Spleen (tissue), 11 donors: ENCODE results near the gene TCOF1. TPM values are rescaled to one million over a fixed set of nuclear protein-coding genes. Genes with fewer than 3 reads are reported as not detected.

ENCODE experiments used
- DNase-seq: peaks from one replicate; pipeline ENCODE4 v3.0.0-alpha.2; 2020
- H3K27ac ChIP-seq, 8 donors: fragments of 200-600 bp; sonication (generic) in 7 of 8; 1 replicate in 4 of 8; 2 replicates in 4 of 8; pipeline versions ENCODE4 v1.5.0 to v1.8.0; 2016 to 2021; ENCODE audit warnings: inconsistent platforms in 4 of 8, mild to moderate bottlenecking in 4 of 8, moderate library complexity in 1 of 8
- H3K27me3 ChIP-seq, 7 donors: fragments of 200-600 bp; sonication (generic) in 6 of 7; replicated peaks in 1 of 7; 1 replicate in 4 of 7; 2 replicates in 3 of 7; pipeline versions ENCODE4 v1.5.0 to v1.8.0; 2016 to 2021; ENCODE audit warnings: inconsistent platforms in 3 of 7, mild to moderate bottlenecking in 1 of 7
- H3K36me3 ChIP-seq, 6 donors: fragments of 200-600 bp; sonication (generic) in 5 of 6; 1 replicate in 4 of 6; 2 replicates in 2 of 6; pipeline versions ENCODE4 v1.5.0 to v1.8.0; 2016 to 2021; ENCODE audit warnings: inconsistent platforms in 2 of 6
- H3K4me1 ChIP-seq, 6 donors: fragments of 200-600 bp; sonication (generic) in 5 of 6; 1 replicate in 3 of 6; 2 replicates in 3 of 6; pipeline versions ENCODE4 v1.5.0 to v1.8.0; 2016 to 2021; ENCODE audit warnings: inconsistent platforms in 3 of 6
- H3K4me3 ChIP-seq, 8 donors: fragments of 200-600 bp; sonication (generic) in 7 of 8; 1 replicate in 4 of 8; 2 replicates in 4 of 8; pipeline versions ENCODE4 v1.5.0 to v1.8.0; 2016 to 2021; ENCODE audit warnings: inconsistent platforms in 4 of 8, mild to moderate bottlenecking in 4 of 8, moderate library complexity in 2 of 8
- H3K9me3 ChIP-seq, 8 donors: fragments of 200-600 bp; sonication (generic) in 7 of 8; 1 replicate in 4 of 8; 2 replicates in 4 of 8; pipeline versions ENCODE4 v1.5.0 to v1.8.0; 2016 to 2021; ENCODE audit warnings: inconsistent platforms in 4 of 8
- CTCF ChIP-seq, 11 experiments: fragments of 200-600 bp in 7 of 11; fragments of 450-650 bp in 4 of 11; sonication (generic) in 4 of 11; IDR thresholded peaks in 8 of 11; conservative IDR thresholded peaks in 3 of 11; 1 replicate in 7 of 11; 2 replicates in 4 of 11; pipeline versions ENCODE4 v1.4.0 to v1.8.0; 2016 to 2021; ENCODE audit warnings: antibody characterized with exemption in 11 of 11, inconsistent platforms in 4 of 11, mild to moderate bottlenecking in 1 of 11
- POLR2A ChIP-seq, 3 donors: fragments of 450-650 bp; IDR thresholded peaks; one replicate each; pipeline ENCODE4 v1.5.1; 2017; ENCODE audit warnings: antibody characterized with exemption in 3 of 3, mild to moderate bottlenecking in 1 of 3
- POLR2AphosphoS5 ChIP-seq, 3 donors: sonication (generic); formaldehyde crosslinking; IDR thresholded peaks; one replicate each; pipeline ENCODE4 v1.5.1; 2017; ENCODE audit warnings: antibody characterized with exemption in 3 of 3
- WGBS, 5 donors: extraction: QIAGEN DNeasy Blood & Tissue Kit in 3 of 5; methylation state at CpG; one replicate each; pipeline versions ENCODE4 v1.1.5 to v1.1.7; 2013 to 2018; 5-methylcytosine and 5-hydroxymethylcytosine counted together
- intact Hi-C: fragments of 100-400 bp; cut with DNase I; formaldehyde crosslinking; loops from one replicate; pipeline ENCODE4 v1.15.0; 2023; ENCODE audit warnings: low total_unique reads
- polyA plus RNA-seq, 3 donors: library from polyadenylated mRNA; stranded (reverse); fragments of 200-250 nt; gene quantifications; one replicate each; pipeline ENCODE4 v1.2.1, GENCODE V29; 2013
- total RNA-seq, 7 donors: library from RNA; depleted of rRNA in 3 of 7; stranded (reverse); fragments of >200 nt in 3 of 7; fragmentation: NEBNext Ultra II Directional in 4 of 7; extraction: Animal tissue kit (Norgen Biotek cat#: 25700) in 4 of 7; gene quantifications; one replicate each; pipeline versions ENCODE4 v1.1.0 to v1.2.1, GENCODE V29; 2016 to 2021
- donor health status: healthy with polysubstance abuse.
- donor health status: DM: no; HTN: no; CAD: no; lungs with moderate emphysema.
- donor health status: DM: no; HTN: no; CAD: no.
- donor health status: Bipolar disorder and iron deficiency.
- donor health status: healthy.
- donor health status: DM: no; HTN: no; CAD: no.
- donor health status: DM: yes; HTN: yes; CAD: no.

Gene TCOF1
- total and polyA plus RNA-seq, 10 donors, result 15.3 to 44.3 (median 33.0) TPM

GRCh38 chr5:150436141-150436680 is 78.7 kb downstream of the TCOF1 start:
- intact Hi-C loops, result no loop called here
- DNase-seq, result peak; percentile 96
- Histone ChIP-seq H3K27ac (peak overlapping the region in 4 of 8 donors; percentile 43 to 65 (median 48)), H3K36me3 (peaks cover 0 to 10% (median 0%) of the 10 kb centered on the region in 6 donors), H3K27me3 (no peaks in the 10 kb centered on the region), H3K4me1 (peaks cover 2 to 48% (median 20%) of the 10 kb centered on the region in 6 donors), H3K4me3 (peak overlapping the region in 1 of 8 donors; percentile 36), H3K9me3 (no peaks in the 10 kb centered on the region)
- peak; percentile 21 to 93 (median 73) for TF ChIP-seq POLR2AphosphoS5 (IDR thresholded peaks at IDR 0.05)
- no peak for TF ChIP-seq POLR2A (IDR thresholded peaks at IDR 0.05)
- peak; percentile 79 to 94 (median 89) for TF ChIP-seq CTCF (IDR thresholded peaks at IDR 0.05 in 8 of 11, conservative IDR thresholded peaks at IDR 0.05 in 3 of 11)
- WGBS, 5 donors, result 16 to 25% (median 19%) methylated on average over 13 of the region's 13 CpGs

GRCh38 chr5:150438873-150439546 is 81.5 kb downstream of the TCOF1 start:
- Histone ChIP-seq H3K4me1 (peaks cover 0 to 23% (median 10%) of the 10 kb centered on the region in 6 donors), H3K9me3 (no peaks in the 10 kb centered on the region), H3K27me3 (no peaks in the 10 kb centered on the region), H3K27ac (no peak overlapping the region), H3K4me3 (no peak overlapping the region), H3K36me3 (peaks cover 0 to 38% (median 18%) of the 10 kb centered on the region in 6 donors)
- TF ChIP-seq POLR2A (IDR thresholded peaks at IDR 0.05) (no peak), CTCF (IDR thresholded peaks at IDR 0.05 in 8 of 11, conservative IDR thresholded peaks at IDR 0.05 in 3 of 11) (peak in 7 of 11 experiments; percentile 34 to 64 (median 58))
- WGBS, 5 donors, result 66 to 82% (median 75%) methylated on average over 4 of the region's 4 CpGs
- intact Hi-C loops, result no loop called here
- no peak for DNase-seq

- Histone ChIP-seq H3K9me3 (no peaks in the 10 kb centered on the region), H3K27me3 (no peaks in the 10 kb centered on the region), H3K4me3 (no peak overlapping the region), H3K4me1 (peaks cover 0 to 14% (median 4%) of the 10 kb centered on the region in 6 donors), H3K27ac (no peak overlapping the region), H3K36me3 (peaks cover 0 to 59% (median 39%) of the 10 kb centered on the region in 6 donors)
- TF ChIP-seq CTCF (IDR thresholded peaks at IDR 0.05 in 8 of 11, conservative IDR thresholded peaks at IDR 0.05 in 3 of 11), result no peak
- TF ChIP-seq POLR2A (IDR thresholded peaks at IDR 0.05), result no peak
- no peak for TF ChIP-seq POLR2AphosphoS5 (IDR thresholded peaks at IDR 0.05)
- DNase-seq, result no peak
- intact Hi-C loops, result no loop called here
- WGBS, 5 donors, result 87 to 94% (median 91%) methylated on average over 12 of the region's 12 CpGs
These were observed 83.7 kb downstream of the TCOF1 start for GRCh38 chr5:150440948-150441812.
